HG03520 (cell line): Measurements from ENCODE around the gene CHMP2A.
A peak's percentile ranks its signal among the peaks of the same experiment; 100 is the strongest.

ENCODE experiments used
- ATAC-seq: cut with Tn5 transposase; IDR thresholded peaks from one replicate; pipeline ENCODE4 v1.9.1; 2021; ENCODE audit warnings: mild to moderate bottlenecking, moderate library complexity; ENCODE audit not compliant: unreplicated experiment

CHMP2A gene

GRCh38 chr19:58570770-58571574, 16.1 kb upstream of the CHMP2A start:
- no peak for ATAC-seq

DNA sequence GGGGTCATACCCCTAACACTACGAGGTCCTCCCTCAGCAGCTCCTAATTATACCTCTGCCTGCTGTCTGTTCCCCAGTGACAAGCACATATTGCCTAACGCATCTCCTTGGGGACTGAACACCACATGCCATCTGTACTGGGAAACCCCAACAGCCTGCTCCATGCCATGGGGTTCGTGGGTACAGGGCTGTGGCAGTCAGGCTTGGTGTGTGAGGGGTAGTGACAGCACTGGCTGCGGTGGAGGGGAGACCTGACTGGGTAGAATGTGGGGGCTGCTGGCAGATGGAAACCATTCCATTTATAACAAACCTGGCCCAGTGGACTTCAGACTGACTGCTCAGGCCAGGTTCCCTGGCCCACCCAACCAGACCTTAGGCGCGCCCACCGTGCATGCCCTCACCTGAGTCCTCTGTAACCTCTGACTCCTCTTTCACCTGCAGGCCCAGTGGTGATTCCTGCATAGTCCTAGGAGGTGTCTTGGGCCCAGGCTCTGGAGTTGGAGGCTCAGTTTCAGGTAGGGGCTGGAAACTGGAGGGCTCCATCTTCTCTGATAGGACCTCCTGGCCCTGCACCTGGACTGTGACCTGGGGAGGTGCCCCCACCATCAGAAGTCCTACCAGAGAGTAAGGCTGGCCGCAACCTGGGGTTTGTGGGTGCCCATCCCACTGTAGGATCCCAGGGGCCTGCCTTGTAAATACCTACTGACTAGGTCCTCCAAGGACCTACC, 15.2 kb upstream of the CHMP2A start:
- no peak for ATAC-seq

- no peak for ATAC-seq
These were observed 14.5 kb upstream of the CHMP2A start for GRCh38 chr19:58569191-58569942.

- no peak for ATAC-seq
These were observed 13.7 kb upstream of the CHMP2A start for GRCh38 chr19:58568453-58569130.

DNA sequence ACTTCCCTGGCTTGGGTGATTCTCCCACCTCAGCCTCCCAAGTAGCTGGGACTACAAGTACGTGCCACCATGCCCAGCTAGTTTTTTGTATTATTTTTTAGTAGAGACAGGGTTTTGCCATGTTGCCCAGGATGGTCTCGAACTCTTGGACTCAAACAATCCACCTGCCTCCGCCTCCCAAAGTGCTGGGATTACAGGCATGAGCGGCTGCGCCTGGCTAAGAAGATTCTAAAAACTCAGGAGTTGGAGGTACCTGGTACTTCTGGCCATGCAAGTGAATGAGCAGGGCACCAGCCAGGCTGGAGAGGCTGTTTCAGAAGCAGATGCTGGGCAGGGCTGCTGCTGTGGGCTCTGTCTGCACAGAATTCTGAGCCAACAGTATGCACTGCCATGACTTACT, 12.1 kb upstream of the CHMP2A start:
- ATAC-seq = no peak

DNA sequence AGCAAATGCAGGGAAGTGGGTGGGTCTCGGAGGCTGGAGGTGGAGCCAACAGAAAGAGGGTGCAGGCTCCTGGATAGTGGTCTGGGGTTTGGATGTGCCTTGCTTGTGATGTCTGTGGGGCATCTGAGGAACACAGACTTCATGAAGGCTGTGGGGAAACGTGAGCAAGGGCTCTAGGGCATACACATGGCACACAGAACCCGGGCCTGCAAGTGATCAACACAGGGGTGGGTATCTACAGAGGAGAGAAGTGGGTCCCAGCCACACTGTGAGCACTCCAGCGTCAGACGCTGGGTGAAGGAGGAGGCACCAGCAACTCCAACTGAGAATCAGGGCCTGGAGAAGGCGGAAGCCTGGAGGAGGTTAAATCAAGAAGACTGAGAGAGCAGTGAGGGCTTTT, 8.9 kb upstream of the CHMP2A start:
- no peak for ATAC-seq

- ATAC-seq = no peak
These were observed 8.2 kb upstream of the CHMP2A start for GRCh38 chr19:58563034-58563573.

- no peak for ATAC-seq
These were observed 7.5 kb upstream of the CHMP2A start for GRCh38 chr19:58562122-58563033.

DNA sequence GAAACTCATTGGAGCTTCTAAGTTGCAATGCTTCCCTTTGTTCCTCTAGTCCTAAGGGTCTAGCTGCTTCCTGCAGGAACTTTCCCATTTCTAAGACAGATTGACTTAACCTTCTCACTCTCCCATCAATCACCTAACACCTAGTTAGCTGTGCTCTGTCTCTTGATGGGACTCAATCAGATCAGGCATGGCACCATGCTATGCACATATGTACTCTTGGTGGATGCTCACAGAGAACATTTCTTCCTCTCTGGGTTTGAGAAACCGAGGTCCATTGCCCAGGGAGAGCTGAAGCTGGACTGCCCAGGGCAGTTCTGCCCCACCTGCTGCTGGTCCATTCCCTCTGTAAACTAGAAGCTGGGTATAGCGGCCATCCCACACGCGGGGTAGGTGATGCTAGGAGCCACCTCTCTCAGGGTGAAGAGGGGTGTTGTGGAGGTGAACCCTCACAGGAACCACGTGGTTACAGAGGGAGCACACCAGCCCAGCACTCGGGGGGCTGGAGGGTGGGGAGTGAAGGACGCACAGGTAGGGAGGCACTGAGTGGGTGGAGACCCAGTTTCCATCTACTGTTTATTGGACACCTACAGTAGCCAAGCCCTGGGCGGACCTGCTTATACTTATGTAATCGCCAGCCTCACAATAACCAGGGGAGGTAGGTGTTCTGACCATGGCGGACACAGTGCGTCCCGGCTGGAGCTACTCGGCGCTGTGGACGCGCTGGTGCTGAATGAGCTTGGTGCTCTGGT, 6.6 kb upstream of the CHMP2A start:
- ATAC-seq = no peak

DNA sequence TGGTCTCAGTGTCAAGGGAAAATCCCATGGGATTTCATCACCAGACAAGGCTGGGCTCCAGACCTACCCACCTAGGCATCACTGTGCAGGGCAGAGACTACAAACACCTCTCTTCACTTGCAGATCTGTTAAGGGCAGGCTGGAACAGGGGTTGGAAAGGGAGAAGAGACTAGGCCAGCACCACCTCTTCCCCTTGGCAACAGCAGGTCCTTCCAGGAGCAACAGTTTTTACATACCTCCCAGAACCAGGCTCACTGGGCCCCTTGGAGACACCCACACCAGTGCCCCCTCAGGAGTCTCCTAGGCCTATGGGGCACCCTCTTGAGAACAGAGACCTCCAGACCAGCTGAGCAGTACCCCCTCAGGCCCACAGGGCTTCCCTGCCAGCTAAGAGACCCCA, 6.0 kb upstream of the CHMP2A start:
- ATAC-seq = no peak

DNA sequence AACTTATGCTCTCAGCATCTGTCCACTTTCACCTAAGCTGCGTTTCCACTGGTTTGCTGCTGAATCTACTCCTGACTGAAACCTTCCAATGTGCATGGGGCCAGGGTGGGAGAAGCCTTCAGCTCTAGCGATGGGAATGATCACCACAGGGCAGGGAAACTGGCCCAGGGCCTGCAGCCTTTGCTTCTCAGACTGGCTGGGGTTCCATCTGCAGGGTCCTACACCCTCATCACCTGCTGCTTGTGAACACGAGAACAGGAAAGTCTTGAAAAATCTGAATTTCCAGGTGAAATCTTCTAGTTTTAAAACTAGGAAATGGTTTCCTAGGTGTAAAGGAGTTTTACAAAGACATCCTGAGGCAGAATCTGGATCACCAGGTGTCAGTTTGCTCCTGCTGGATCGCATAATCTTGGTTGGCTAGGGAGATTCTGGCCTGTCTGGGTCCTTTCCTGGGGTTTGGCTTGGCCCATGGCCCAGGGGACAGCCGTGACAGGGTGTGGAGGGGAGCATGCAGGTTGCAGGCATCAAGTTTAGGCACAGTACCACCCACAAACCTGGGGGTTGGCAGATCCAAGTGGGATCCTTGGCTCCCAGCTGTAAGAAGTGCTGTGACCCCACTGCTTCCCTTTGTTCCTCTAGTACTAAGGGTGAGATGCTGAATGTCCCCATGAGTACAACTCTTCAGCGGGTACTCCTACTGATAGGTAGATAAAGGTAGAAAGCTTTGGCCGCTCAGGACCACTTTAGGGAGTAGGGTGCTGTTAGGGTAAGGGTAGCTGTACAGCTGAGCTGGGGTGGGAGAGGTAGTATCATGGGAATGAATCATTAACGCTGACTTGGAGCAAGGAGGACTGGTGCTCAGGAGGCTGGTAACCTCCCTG, 5.3 kb upstream of the CHMP2A start:
- ATAC-seq = no peak

- ATAC-seq = no peak
These were observed 4.5 kb upstream of the CHMP2A start for GRCh38 chr19:58559275-58560006.

DNA sequence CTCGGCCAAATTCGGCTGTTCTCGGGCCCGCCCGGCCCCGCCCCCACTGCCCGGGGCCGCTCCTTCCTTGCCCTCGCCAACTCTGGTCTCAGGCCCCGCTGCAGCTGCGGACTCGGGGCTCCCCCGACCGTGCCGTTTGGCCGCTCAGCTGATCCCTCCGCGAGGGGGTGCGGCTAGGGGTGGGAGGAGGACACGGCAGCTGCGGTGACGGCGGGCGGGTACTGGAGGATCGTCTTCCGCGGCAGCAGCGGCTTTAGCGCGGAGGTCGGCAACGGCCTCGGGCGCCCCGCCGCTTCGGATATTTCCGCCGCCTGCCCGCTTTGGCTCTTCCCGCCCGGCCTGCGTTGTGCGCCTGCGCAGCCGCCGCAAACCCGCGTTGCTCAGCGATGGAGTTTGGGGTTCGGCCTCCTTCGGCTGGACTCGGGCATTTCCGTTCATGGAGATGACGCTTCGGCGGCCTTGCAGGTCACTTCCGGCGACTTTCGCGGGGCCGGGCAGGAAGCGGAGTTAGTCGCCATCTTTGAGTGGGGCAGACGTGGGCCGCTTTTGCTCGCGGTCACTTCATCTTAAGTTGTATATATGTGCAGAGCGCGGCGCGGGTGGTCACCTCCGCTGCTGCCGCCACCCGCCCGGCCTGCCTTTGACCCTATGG, 3.8 kb upstream of the CHMP2A start:
- ATAC-seq = peak; percentile 46

DNA sequence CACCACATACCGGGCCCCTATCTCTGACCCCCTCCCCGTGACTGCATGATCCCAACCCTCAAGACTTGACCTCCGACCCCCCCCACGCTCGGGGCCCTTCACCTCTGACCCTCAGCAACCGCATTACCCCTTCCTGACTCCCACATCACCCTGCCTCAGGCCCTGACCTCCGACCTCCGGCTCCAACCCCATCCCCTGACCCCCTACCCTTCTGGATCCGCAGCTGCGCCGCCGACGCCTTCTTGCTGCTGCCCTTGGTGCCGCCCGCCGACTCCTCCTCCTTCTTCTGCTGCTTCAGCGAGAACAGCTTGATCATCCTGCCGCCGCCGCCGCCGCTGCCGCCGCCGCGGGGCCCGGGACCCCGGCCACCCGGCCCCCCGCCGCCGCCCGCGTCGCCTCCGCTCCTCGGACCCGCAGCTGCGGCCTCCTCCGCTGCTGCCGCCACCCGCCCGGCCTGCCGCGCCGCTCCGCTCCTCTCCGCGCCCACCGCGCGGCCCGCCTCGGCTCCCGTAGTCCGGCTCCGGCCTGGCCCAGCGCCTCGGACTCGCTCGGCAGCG, 3.2 kb upstream of the CHMP2A start, which contains the start of gene UBE2M:
UBE2M (minus strand) TSS at position 546 of the 557 bp plus-strand sequence; CDS start at position 316, 230 bp downstream.
- ATAC-seq = no peak

DNA sequence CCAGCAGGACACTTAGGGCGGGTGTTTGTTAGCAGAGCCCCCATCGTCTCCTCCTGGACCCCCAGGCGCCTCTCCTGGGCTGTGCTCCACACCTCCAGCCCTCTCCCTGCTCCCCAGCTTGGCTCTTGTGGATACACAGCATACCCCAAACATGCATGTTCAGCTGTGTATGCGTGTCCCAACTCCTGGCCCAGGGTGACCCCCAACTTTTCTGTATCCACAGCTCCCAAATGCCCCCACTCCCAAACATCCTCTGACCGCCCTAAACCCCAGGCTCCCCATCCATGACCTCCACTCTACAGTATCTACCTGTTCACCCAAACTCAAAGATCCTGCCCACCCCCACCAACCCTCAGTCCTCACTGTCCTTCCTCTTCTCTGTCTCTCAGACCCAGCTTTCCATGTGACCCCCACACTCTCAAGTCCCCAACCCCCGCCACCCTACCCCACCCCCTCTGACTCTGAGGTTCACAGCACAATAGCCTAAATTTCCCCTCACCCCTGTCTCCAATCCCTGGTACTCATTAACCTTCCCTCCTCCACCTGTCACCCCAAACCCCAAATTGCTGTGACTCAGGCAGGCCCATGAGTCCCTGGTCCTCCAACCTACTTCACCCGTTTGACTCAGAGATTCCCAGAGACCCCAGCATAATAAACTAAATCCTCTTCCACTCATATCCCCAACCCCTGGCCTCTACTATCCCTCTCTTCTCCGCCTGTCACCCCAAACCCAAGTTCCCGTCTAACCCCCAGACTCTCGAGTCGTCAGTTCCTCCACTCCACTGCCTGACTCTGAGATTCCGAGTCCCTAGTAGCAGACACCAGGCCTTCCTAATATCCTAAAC, 2.5 kb upstream of the CHMP2A start:
- ATAC-seq = no peak
